Measurements from ENCODE around the gene EIF3M. TPM values are rescaled to one million over a fixed set of nuclear protein-coding genes. Genes with fewer than 3 reads are reported as not detected.

The EIF3M gene
- total and polyA plus RNA-seq, 7 donors = 215 to 585 (median 337) TPM

DNA sequence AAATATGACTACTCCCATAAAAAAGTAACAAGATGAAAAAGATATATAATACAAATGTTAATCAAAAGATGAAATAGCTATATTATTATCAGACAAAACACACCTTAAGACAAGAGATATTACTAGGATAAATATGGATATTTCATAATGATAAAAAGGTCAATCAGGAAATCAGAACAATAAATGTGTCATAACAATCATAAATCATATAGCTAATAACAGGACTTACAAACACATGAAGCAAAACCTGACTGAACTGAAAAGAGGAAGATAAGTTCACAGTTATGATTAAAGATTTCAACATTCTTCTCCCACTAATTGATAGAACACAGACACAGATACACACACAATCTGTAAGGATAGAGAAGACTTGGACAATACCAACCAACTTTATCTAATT is 47.2 kb downstream of the EIF3M start:
- intact Hi-C loops (cut with DNase I) = no loop called here

DNA sequence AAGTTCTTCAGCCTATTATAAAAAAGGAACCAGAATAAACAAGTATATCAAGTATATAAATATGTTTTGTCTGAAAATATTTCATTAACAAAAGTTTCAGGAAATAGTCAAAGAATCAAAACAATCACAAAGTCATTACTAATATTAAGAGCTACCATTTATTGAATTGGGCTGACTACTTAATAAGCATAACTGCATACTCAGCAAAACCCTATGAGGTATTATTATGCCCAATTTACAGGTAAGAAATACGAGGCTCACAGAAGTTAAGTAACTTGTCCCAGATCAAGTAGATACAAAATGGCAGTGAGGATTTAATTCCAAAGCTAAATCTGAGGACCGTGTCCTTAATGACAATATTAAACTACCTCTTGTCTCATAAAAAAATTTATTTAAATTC is 52.2 kb downstream of the EIF3M start:
- Histone ChIP-seq H3K27me3 (no peaks in the 10 kb centered on the region), H3K27ac (no peak overlapping the region), H3K4me1 (no peaks in the 10 kb centered on the region), H3K4me3 (no peak overlapping the region), H3K36me3 (no peaks in the 10 kb centered on the region), H3K9me3 (no peaks in the 10 kb centered on the region)
- no peak for TF ChIP-seq POLR2A (IDR thresholded peaks at IDR 0.05)
- no peak for TF ChIP-seq EP300 (IDR thresholded peaks at IDR 0.05)
- TF ChIP-seq POLR2AphosphoS5 (IDR thresholded peaks at IDR 0.05) = no peak
- TF ChIP-seq, protein P1, sequence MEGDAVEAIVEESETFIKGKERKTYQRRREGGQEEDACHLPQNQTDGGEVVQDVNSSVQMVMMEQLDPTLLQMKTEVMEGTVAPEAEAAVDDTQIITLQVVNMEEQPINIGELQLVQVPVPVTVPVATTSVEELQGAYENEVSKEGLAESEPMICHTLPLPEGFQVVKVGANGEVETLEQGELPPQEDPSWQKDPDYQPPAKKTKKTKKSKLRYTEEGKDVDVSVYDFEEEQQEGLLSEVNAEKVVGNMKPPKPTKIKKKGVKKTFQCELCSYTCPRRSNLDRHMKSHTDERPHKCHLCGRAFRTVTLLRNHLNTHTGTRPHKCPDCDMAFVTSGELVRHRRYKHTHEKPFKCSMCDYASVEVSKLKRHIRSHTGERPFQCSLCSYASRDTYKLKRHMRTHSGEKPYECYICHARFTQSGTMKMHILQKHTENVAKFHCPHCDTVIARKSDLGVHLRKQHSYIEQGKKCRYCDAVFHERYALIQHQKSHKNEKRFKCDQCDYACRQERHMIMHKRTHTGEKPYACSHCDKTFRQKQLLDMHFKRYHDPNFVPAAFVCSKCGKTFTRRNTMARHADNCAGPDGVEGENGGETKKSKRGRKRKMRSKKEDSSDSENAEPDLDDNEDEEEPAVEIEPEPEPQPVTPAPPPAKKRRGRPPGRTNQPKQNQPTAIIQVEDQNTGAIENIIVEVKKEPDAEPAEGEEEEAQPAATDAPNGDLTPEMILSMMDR (IDR thresholded peaks at IDR 0.05) = no peak
- intact Hi-C loops (cut with DNase I) = no loop called here
- DNase-seq = no peak
- WGBS, 2 donors = 68 to 87% methylated on average over 2 of the region's 2 CpGs

More for the DNA sequence above, 47.2 kb downstream of the EIF3M start:
- Histone ChIP-seq H3K36me3 (no peaks in the 10 kb centered on the region), H3K9me3 (no peaks in the 10 kb centered on the region), H3K4me1 (no peaks in the 10 kb centered on the region), H3K27me3 (no peaks in the 10 kb centered on the region), H3K4me3 (no peak overlapping the region), H3K27ac (no peak overlapping the region)
- no peak for TF ChIP-seq POLR2A (IDR thresholded peaks at IDR 0.05)
- TF ChIP-seq, protein P1 (IDR thresholded peaks at IDR 0.05) = no peak
- TF ChIP-seq EP300 (IDR thresholded peaks at IDR 0.05) = no peak
- no peak for TF ChIP-seq POLR2AphosphoS5 (IDR thresholded peaks at IDR 0.05)
- DNase-seq = no peak

DNA sequence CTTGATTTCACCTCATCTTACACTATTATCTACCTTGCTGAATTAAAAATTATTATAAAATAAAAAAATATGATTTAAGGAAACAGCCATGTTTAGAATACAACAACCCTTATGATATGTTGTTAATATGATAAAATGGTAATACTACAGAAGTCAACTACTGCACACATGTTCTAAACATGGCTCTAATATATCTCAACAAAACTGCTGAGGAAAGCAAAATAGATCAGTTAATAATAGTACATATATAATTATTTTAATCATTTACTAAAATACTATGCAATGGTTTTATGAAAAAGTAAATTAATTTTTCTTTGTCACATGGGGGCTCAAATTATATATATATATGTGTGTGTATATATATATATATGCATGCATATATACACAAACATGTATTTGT is 57.7 kb downstream of the EIF3M start:
- H3K4me1 ChIP-seq = no peaks in the 10 kb centered on the region
- no peaks in the 10 kb centered on the region for H3K36me3 ChIP-seq
- no peaks in the 10 kb centered on the region for H3K9me3 ChIP-seq
- intact Hi-C loops (cut with DNase I) = no loop called here
- DNase-seq = no peak
- H3K27me3 ChIP-seq = no peaks in the 10 kb centered on the region
- TF ChIP-seq POLR2A (IDR thresholded peaks at IDR 0.05) (no peak), POLR2AphosphoS5 (IDR thresholded peaks at IDR 0.05) (no peak), EP300 (IDR thresholded peaks at IDR 0.05) (no peak)
- TF ChIP-seq, protein P1 (IDR thresholded peaks at IDR 0.05) = no peak
- H3K27ac ChIP-seq = no peak overlapping the region
- no peak overlapping the region for H3K4me3 ChIP-seq

DNA sequence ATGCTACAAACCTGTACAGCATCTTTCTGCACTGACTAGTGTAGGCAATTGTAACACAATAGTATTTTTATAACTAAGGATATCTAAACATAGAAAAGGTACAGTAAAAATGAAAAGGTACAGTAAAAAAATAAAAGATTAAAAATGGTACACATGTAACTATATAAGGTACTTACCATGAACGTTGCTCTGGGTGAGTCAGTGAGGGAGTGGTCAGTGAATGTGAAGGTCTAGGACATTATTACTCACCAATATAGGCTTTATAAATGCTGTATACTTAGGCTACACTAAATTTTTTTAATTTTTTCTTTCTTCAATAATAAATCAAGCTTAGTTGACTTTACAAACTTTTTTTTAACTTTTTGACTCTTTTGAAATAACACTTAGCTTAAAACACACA is 59.9 kb downstream of the EIF3M start:
- H3K36me3 ChIP-seq = no peaks in the 10 kb centered on the region
- no peaks in the 10 kb centered on the region for H3K9me3 ChIP-seq
- no peak overlapping the region for H3K27ac ChIP-seq
- H3K4me1 ChIP-seq = no peaks in the 10 kb centered on the region
- WGBS, 2 donors = 10 to 51% methylated on average over 1 of the region's 1 CpG
- no peak for DNase-seq
- no peak overlapping the region for H3K4me3 ChIP-seq
- intact Hi-C loops (cut with DNase I) = no loop called here
- no peak for TF ChIP-seq POLR2A (IDR thresholded peaks at IDR 0.05)
- no peak for TF ChIP-seq EP300 (IDR thresholded peaks at IDR 0.05)
- TF ChIP-seq, protein P1 (IDR thresholded peaks at IDR 0.05) = no peak
- no peak for TF ChIP-seq POLR2AphosphoS5 (IDR thresholded peaks at IDR 0.05)
- no peaks in the 10 kb centered on the region for H3K27me3 ChIP-seq

Other genes with a start within 250 kb of the EIF3M start
- gene WT1, start 148.3 kb upstream of the EIF3M start, total RNA-seq = 1 to 10 TPM in 3 of 4 donors, under 1 TPM in 1; 0.81 to 1.8 (median 1.4) TPM
- gene WT1, start 148.3 kb upstream of the EIF3M start, polyA plus RNA-seq = 1 to 10 TPM in 1 of 3 donors, under 1 TPM in 1, not detected in 1; 0.04 to 1.2 TPM
- gene CCDC73, start 210.8 kb downstream of the EIF3M start, total RNA-seq = not detected
- not detected for gene CCDC73, start 210.8 kb downstream of the EIF3M start, polyA plus RNA-seq
- gene PRRG4, start 246.1 kb downstream of the EIF3M start, total RNA-seq = 1 to 10 TPM; 1.6 to 2.1 (median 1.7) TPM
- 1 to 10 TPM; 4.8 to 6.2 (median 5.3) TPM for gene PRRG4, start 246.1 kb downstream of the EIF3M start, polyA plus RNA-seq